ENCODE results near the gene MINK1. TPM values are rescaled to one million over a fixed set of nuclear protein-coding genes. Genes with fewer than 3 reads are reported as not detected.

MINK1 gene
- total and polyA plus RNA-seq, 2 of the 8 experiments (the other 6 are each of a cell fraction or from before 2014, with no cell fraction given) = 26.9 to 77.7 TPM

DNA sequence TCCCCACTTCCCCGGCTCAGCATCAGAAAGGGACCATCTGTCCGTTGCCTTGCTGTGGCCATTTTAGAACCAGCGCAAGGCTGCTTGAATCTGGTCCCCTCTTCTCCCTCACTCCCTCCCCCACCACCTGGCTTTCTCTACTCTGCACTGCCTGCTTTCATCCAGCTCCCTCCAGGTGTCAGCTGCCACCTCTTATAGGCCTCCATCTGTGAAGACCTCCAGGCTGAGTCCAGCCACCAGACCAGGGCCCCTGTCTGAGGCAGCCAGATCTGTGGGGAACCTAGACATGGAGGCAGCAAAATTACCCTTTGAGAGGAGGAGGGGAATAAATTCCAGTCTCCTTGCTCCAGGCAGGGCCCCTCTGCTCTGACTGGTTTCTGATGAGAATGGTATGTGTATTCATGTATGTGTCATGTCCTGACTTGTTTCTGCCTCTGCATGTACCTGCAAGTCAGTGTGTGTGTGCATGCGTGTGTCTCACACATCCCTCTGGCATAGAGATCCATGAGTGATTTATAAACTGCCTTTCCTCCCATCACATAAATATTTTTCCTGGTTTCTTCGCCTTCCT lies 21.1 kb downstream of the MINK1 start (continued):
- TF ChIP-seq, protein P1, sequence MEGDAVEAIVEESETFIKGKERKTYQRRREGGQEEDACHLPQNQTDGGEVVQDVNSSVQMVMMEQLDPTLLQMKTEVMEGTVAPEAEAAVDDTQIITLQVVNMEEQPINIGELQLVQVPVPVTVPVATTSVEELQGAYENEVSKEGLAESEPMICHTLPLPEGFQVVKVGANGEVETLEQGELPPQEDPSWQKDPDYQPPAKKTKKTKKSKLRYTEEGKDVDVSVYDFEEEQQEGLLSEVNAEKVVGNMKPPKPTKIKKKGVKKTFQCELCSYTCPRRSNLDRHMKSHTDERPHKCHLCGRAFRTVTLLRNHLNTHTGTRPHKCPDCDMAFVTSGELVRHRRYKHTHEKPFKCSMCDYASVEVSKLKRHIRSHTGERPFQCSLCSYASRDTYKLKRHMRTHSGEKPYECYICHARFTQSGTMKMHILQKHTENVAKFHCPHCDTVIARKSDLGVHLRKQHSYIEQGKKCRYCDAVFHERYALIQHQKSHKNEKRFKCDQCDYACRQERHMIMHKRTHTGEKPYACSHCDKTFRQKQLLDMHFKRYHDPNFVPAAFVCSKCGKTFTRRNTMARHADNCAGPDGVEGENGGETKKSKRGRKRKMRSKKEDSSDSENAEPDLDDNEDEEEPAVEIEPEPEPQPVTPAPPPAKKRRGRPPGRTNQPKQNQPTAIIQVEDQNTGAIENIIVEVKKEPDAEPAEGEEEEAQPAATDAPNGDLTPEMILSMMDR (IDR thresholded peaks at IDR 0.05; ENCODE audit: control extremely low read depth in 1 of 3, insufficient read depth in 1 of 3, low read depth in 1 of 3, low read length in 3 of 3) = no peak
- TF ChIP-seq, protein P2, sequence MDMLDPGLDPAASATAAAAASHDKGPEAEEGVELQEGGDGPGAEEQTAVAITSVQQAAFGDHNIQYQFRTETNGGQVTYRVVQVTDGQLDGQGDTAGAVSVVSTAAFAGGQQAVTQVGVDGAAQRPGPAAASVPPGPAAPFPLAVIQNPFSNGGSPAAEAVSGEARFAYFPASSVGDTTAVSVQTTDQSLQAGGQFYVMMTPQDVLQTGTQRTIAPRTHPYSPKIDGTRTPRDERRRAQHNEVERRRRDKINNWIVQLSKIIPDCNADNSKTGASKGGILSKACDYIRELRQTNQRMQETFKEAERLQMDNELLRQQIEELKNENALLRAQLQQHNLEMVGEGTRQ (IDR thresholded peaks at IDR 0.05; ENCODE audit: low read length) = no peak
- no peak for TF ChIP-seq EZH2 (IDR thresholded peaks at IDR 0.05; ENCODE audit: low read depth, low read length, severe bottlenecking)
- TF ChIP-seq JUND (IDR thresholded peaks at IDR 0.05; ENCODE audit: low read length) = no peak
- TF ChIP-seq, protein P3, sequence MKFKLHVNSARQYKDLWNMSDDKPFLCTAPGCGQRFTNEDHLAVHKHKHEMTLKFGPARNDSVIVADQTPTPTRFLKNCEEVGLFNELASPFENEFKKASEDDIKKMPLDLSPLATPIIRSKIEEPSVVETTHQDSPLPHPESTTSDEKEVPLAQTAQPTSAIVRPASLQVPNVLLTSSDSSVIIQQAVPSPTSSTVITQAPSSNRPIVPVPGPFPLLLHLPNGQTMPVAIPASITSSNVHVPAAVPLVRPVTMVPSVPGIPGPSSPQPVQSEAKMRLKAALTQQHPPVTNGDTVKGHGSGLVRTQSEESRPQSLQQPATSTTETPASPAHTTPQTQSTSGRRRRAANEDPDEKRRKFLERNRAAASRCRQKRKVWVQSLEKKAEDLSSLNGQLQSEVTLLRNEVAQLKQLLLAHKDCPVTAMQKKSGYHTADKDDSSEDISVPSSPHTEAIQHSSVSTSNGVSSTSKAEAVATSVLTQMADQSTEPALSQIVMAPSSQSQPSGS (IDR thresholded peaks at IDR 0.05; ENCODE audit: low read length) = no peak
